SK-N-SH treated with all-trans-retinoic acid at 6 μM for 48 hours (cell line): Measurements from ENCODE around the gene TRIB2.

Experiments used
- ESRRG ChIP-seq: fragments of 250-450 bp; sonication (Bioruptor Pico); IDR thresholded peaks from 2 replicates; pipeline ENCODE4 v1.6.1; 2021; ENCODE audit warnings: mild to moderate bottlenecking
- PPARA ChIP-seq: fragments of 250-450 bp; sonication (Bioruptor Pico); IDR thresholded peaks from 2 replicates; pipeline ENCODE4 v1.5.0; 2020; ENCODE audit warnings: mild to moderate bottlenecking, borderline replicate concordance
- RARB ChIP-seq: fragments of 250-450 bp; sonication (Bioruptor Pico); IDR thresholded peaks from 2 replicates; pipeline ENCODE4 v1.8.0; 2021; ENCODE audit warnings: mild to moderate bottlenecking, moderate library complexity
- TOX ChIP-seq: fragments of 250-450 bp; sonication (Bioruptor Pico); IDR thresholded peaks from 2 replicates; pipeline ENCODE4 v1.8.0; 2021; ENCODE audit warnings: mild to moderate bottlenecking, moderate library complexity, borderline replicate concordance
- ZFP30 ChIP-seq: fragments of 450-650 bp; formaldehyde crosslinking; IDR thresholded peaks from 2 replicates; pipeline ENCODE4 v1.5.0; 2022; ENCODE audit warnings: mild to moderate bottlenecking, moderate library complexity
- ZNF8 ChIP-seq: fragments of 450-650 bp; formaldehyde crosslinking; IDR thresholded peaks from 2 replicates; pipeline ENCODE4 v1.5.0; 2020; ENCODE audit warnings: mild to moderate bottlenecking, moderate library complexity
- TF ChIP-seq, protein P1 (sequence below): fragments of 250-450 bp; sonication (Bioruptor Pico); IDR thresholded peaks from 2 replicates; pipeline ENCODE4 v1.8.0; 2020; ENCODE audit warnings: mild to moderate bottlenecking, moderate library complexity, borderline replicate concordance
- TF ChIP-seq, protein P2 (sequence below): fragments of 250-450 bp; sonication (Bioruptor Pico); IDR thresholded peaks from 2 replicates; pipeline ENCODE4 v1.5.1; 2020; ENCODE audit warnings: low read depth, mild to moderate bottlenecking, moderate library complexity
- TF ChIP-seq, protein P3 (sequence below): fragments of 250-450 bp; sonication (Bioruptor Pico); IDR thresholded peaks from 2 replicates; pipeline ENCODE4 v1.5.1; 2021; ENCODE audit warnings: mild to moderate bottlenecking, moderate library complexity
- TF ChIP-seq, protein P4 (sequence below): fragments of 250-450 bp; sonication (Bioruptor Pico); IDR thresholded peaks from 2 replicates; pipeline ENCODE4 v1.5.0; 2020; ENCODE audit warnings: mild to moderate bottlenecking, moderate library complexity

DNA sequence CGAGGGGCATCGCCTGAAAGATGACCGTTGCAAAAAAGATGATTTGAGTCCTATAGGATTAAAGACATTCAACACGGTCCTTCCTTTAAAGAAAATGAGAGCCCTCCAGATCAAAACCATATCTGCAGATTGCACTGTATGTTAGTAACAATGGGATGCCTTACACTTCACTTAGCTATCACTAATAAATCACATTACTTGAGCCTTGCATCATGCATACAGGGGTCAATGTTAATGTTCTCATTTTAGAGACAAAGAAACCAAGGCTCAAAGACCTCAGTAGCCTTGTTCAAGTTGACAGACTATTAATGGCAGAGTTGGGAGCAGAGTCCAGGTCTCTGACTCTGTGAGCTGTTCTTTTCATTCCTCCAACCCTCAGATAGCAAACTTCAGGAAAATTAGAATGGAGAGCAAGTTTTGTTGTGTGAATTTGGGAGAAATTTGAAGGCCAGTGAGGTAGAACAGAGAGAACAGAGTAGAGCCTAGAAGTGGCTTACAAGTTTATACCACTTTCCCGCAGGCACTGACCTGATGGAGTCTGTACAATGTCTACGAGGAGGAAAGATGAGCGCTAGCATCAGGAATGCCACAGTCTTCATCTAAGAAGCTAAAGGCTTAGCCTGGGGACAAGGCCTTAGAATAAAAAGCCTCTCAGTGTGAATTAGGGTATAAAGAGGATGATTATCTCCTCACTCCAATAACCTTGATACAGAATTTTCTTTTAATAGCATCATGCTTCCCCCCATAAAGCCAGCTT is 48.3 kb downstream of the TRIB2 start:
- TF ChIP-seq, protein P1, sequence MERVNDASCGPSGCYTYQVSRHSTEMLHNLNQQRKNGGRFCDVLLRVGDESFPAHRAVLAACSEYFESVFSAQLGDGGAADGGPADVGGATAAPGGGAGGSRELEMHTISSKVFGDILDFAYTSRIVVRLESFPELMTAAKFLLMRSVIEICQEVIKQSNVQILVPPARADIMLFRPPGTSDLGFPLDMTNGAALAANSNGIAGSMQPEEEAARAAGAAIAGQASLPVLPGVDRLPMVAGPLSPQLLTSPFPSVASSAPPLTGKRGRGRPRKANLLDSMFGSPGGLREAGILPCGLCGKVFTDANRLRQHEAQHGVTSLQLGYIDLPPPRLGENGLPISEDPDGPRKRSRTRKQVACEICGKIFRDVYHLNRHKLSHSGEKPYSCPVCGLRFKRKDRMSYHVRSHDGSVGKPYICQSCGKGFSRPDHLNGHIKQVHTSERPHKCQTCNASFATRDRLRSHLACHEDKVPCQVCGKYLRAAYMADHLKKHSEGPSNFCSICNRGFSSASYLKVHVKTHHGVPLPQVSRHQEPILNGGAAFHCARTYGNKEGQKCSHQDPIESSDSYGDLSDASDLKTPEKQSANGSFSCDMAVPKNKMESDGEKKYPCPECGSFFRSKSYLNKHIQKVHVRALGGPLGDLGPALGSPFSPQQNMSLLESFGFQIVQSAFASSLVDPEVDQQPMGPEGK (CRISPR knock-in tag), result no peak
- TF ChIP-seq ZFP30 (CRISPR knock-in tag), result no peak
- TF ChIP-seq, protein P2, sequence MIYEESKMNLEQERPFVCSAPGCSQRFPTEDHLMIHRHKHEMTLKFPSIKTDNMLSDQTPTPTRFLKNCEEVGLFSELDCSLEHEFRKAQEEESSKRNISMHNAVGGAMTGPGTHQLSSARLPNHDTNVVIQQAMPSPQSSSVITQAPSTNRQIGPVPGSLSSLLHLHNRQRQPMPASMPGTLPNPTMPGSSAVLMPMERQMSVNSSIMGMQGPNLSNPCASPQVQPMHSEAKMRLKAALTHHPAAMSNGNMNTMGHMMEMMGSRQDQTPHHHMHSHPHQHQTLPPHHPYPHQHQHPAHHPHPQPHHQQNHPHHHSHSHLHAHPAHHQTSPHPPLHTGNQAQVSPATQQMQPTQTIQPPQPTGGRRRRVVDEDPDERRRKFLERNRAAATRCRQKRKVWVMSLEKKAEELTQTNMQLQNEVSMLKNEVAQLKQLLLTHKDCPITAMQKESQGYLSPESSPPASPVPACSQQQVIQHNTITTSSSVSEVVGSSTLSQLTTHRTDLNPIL (CRISPR knock-in tag), result no peak
- TF ChIP-seq ZNF8 (CRISPR knock-in tag), result no peak
- TF ChIP-seq, protein P3, sequence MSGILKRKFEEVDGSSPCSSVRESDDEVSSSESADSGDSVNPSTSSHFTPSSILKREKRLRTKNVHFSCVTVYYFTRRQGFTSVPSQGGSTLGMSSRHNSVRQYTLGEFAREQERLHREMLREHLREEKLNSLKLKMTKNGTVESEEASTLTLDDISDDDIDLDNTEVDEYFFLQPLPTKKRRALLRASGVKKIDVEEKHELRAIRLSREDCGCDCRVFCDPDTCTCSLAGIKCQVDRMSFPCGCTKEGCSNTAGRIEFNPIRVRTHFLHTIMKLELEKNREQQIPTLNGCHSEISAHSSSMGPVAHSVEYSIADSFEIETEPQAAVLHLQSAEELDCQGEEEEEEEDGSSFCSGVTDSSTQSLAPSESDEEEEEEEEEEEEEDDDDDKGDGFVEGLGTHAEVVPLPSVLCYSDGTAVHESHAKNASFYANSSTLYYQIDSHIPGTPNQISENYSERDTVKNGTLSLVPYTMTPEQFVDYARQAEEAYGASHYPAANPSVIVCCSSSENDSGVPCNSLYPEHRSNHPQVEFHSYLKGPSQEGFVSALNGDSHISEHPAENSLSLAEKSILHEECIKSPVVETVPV (CRISPR knock-in tag), result no peak
- no peak for TF ChIP-seq RARB
- no peak for TF ChIP-seq PPARA (CRISPR knock-in tag)
- TF ChIP-seq TOX (CRISPR knock-in tag), result no peak
- TF ChIP-seq, protein P4, sequence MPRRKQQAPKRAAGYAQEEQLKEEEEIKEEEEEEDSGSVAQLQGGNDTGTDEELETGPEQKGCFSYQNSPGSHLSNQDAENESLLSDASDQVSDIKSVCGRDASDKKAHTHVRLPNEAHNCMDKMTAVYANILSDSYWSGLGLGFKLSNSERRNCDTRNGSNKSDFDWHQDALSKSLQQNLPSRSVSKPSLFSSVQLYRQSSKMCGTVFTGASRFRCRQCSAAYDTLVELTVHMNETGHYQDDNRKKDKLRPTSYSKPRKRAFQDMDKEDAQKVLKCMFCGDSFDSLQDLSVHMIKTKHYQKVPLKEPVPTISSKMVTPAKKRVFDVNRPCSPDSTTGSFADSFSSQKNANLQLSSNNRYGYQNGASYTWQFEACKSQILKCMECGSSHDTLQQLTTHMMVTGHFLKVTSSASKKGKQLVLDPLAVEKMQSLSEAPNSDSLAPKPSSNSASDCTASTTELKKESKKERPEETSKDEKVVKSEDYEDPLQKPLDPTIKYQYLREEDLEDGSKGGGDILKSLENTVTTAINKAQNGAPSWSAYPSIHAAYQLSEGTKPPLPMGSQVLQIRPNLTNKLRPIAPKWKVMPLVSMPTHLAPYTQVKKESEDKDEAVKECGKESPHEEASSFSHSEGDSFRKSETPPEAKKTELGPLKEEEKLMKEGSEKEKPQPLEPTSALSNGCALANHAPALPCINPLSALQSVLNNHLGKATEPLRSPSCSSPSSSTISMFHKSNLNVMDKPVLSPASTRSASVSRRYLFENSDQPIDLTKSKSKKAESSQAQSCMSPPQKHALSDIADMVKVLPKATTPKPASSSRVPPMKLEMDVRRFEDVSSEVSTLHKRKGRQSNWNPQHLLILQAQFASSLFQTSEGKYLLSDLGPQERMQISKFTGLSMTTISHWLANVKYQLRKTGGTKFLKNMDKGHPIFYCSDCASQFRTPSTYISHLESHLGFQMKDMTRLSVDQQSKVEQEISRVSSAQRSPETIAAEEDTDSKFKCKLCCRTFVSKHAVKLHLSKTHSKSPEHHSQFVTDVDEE (CRISPR knock-in tag), result no peak
- no peak for TF ChIP-seq ESRRG (CRISPR knock-in tag)
